Caco-2 (cell line): ENCODE measurements around the gene KLF6. TPM values are rescaled to one million over a fixed set of nuclear protein-coding genes. Genes with fewer than 3 reads are reported as not detected.

ENCODE experiments used
- BruUV-seq: library from RNA; stranded (reverse); fragments of 400-500 nt; replicated peaks from 2 replicates; lab custom pipeline; 2021; lab: Mats Ljungman, UMichigan
- CTCF ChIA-PET: fragments of 300-600 bp; sonication (Branson Sonifier 250); formaldehyde crosslinking; loops from one replicate; lab custom pipeline; 2022; ENCODE audit warnings: antibody characterized with exemption; lab: Charles Lee
- POLR2A ChIA-PET: fragments of 300-600 bp; sonication (Branson Sonifier 250); formaldehyde crosslinking; loops from one replicate; lab custom pipeline; 2022; ENCODE audit warnings: antibody characterized with exemption; lab: Charles Lee
- DNase-seq, 2 experiments: peaks; one replicate each; pipeline versions ENCODE4 v3.0.0 to v3.0.0-alpha.2; 2020 to 2022
- H3K27me3 ChIP-seq: replicated peaks from 2 replicates; pipeline ENCODE4 v1.6.0; 2011; ENCODE audit warnings: low read length; ENCODE audit not compliant: control insufficient read depth, insufficient read depth
- H3K36me3 ChIP-seq: 2 replicates; pipeline ENCODE4 v1.5.1; 2011; ENCODE audit warnings: low read length; ENCODE audit not compliant: control insufficient read depth, insufficient read depth
- H3K4me1 ChIP-seq: fragments of 250-450 bp; sonication (Bioruptor Pico); 2 replicates; pipeline ENCODE4 v1.5.1; 2020; ENCODE audit warnings: mild to moderate bottlenecking
- H3K4me3 ChIP-seq: 2 replicates; pipeline ENCODE4 v1.5.1; 2011; ENCODE audit warnings: low read depth, mild to moderate bottlenecking, control low read depth, low read length
- H3K9me3 ChIP-seq: fragments of 250-450 bp; sonication (Bioruptor Pico); 2 replicates; pipeline ENCODE4 v1.5.1; 2020; ENCODE audit warnings: mild to moderate bottlenecking, moderate library complexity
- H3K27ac Mint-ChIP-seq: one replicate; pipeline ENCODE4 v1.8.0; 2022; ENCODE audit warnings: mixed read lengths; ENCODE audit not compliant: unreplicated experiment
- H3K27me3 Mint-ChIP-seq: one replicate; pipeline ENCODE4 v1.8.0; 2022; ENCODE audit warnings: mixed read lengths; ENCODE audit not compliant: insufficient read depth, unreplicated experiment
- H3K36me3 Mint-ChIP-seq: one replicate; pipeline ENCODE4 v1.8.0; 2022; ENCODE audit warnings: mild to moderate bottlenecking, mixed read lengths; ENCODE audit not compliant: insufficient read depth, unreplicated experiment
- H3K4me1 Mint-ChIP-seq: one replicate; pipeline ENCODE4 v1.8.0; 2022; ENCODE audit warnings: low read depth, mixed read lengths; ENCODE audit not compliant: unreplicated experiment
- H3K4me3 Mint-ChIP-seq: one replicate; pipeline ENCODE4 v1.8.0; 2022; ENCODE audit warnings: mild to moderate bottlenecking, moderate library complexity, mixed read lengths; ENCODE audit not compliant: unreplicated experiment
- H3K9me3 Mint-ChIP-seq: one replicate; pipeline ENCODE4 v1.8.0; 2022; ENCODE audit warnings: mixed read lengths; ENCODE audit not compliant: unreplicated experiment
- intact Hi-C: fragments of 100-400 bp; cut with micrococcal nuclease; formaldehyde crosslinking; loops from one replicate; pipeline ENCODE4 v1.10.0; 2022; ENCODE audit not compliant: unreplicated experiment
- total RNA-seq: library from RNA; stranded (reverse); gene quantifications from 2 replicates; pipeline ENCODE4 v1.2.3, GENCODE V29; 2022
- TF ChIP-seq, protein P1 (sequence below), 2 experiments: fragments of 200-600 bp in 1 of 2; IDR thresholded peaks; 1 replicate in 1 of 2; 2 replicates in 1 of 2; pipeline versions ENCODE4 v1.5.1 to v1.8.0; 2011 to 2022; ENCODE audit warnings: antibody characterized with exemption in 1 of 2, control low read depth in 1 of 2, inconsistent platforms in 1 of 2, low read depth in 1 of 2, low read length in 1 of 2, mild to moderate bottlenecking in 1 of 2, moderate library complexity in 1 of 2; ENCODE audit not compliant: insufficient read depth in 1 of 2, severe bottlenecking in 1 of 2, unreplicated experiment in 1 of 2

The KLF6 gene
- total RNA-seq, 1 experiment from 2014 or later = 84.5 TPM

DNA sequence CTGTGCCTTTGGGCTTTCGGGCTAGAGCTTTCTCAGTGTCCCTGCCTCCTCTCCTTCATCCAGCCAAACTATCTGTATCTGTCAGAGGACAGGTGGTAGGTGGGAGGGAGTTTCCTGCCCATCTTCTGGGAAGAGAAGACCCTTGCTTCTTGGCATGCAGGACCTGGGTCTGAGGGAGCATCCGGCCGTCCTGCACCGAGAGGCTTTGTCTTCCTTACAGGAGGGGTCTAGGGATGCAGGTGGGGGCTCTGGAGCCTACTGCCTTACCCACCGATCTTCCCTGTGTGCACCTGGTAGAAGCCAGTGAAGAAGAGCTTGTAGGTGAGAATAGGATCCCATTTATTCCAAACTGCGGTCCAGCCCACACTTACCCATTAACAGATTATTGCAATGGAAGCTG is 5.8 kb upstream of the KLF6 start:
- BruUV-seq = no TSS peak
- H3K36me3 ChIP-seq = no peaks in the 10 kb centered on the region
- H3K4me1 ChIP-seq = peaks cover 19% of the 10 kb centered on the region
- H3K36me3 Mint-ChIP-seq = peaks cover 10% of the 10 kb centered on the region
- peaks cover 7% of the 10 kb centered on the region; the same call in 1 of the 2 replicates for H3K9me3 ChIP-seq
- no peak overlapping the region for H3K27ac Mint-ChIP-seq
- CTCF ChIA-PET = no interaction called here
- H3K9me3 Mint-ChIP-seq = peaks cover 23% of the 10 kb centered on the region
- no peak for DNase-seq
- intact Hi-C loops = no loop called here
- H3K27me3 Mint-ChIP-seq = no peaks in the 10 kb centered on the region
- peaks cover 22% of the 10 kb centered on the region for H3K4me1 Mint-ChIP-seq
- no peaks in the 10 kb centered on the region for H3K27me3 ChIP-seq
- POLR2A ChIA-PET = no interaction called here
- H3K4me3 Mint-ChIP-seq = no peak overlapping the region
- no peak overlapping the region for H3K4me3 ChIP-seq
- TF ChIP-seq, protein P1, sequence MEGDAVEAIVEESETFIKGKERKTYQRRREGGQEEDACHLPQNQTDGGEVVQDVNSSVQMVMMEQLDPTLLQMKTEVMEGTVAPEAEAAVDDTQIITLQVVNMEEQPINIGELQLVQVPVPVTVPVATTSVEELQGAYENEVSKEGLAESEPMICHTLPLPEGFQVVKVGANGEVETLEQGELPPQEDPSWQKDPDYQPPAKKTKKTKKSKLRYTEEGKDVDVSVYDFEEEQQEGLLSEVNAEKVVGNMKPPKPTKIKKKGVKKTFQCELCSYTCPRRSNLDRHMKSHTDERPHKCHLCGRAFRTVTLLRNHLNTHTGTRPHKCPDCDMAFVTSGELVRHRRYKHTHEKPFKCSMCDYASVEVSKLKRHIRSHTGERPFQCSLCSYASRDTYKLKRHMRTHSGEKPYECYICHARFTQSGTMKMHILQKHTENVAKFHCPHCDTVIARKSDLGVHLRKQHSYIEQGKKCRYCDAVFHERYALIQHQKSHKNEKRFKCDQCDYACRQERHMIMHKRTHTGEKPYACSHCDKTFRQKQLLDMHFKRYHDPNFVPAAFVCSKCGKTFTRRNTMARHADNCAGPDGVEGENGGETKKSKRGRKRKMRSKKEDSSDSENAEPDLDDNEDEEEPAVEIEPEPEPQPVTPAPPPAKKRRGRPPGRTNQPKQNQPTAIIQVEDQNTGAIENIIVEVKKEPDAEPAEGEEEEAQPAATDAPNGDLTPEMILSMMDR (IDR thresholded peaks at IDR 0.05; ENCODE audit: insufficient read depth in 1 of 2, low read depth in 1 of 2, low read length in 1 of 2, severe bottlenecking in 1 of 2, unreplicated experiment in 1 of 2) = no peak

DNA sequence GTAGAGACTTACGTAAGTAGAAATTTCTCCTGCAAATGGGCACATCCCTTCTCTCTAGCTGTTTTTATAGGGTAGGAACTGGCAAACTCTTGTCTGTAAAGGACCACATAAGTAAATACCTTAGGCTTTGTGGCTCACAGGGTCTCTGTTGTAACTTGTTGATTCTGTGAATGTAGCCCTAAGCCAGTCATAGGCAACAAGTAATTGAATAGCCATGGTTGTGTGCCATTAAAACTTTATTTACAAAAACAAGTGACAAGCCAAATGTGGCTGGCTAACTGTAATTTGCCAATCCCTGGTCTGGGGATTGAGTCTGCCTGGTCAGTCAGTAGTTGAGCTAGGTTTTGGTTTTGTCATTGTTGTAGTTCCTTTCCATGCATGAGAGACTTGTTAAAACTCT is 5.3 kb upstream of the KLF6 start:
- Histone ChIP-seq H3K4me1 (peaks cover 20% of the 10 kb centered on the region), H3K4me3 (no peak overlapping the region), H3K27me3 (no peaks in the 10 kb centered on the region), H3K9me3 (peaks cover 7% of the 10 kb centered on the region; the same call in 1 of the 2 replicates), H3K36me3 (no peaks in the 10 kb centered on the region)
- H3K4me3 Mint-ChIP-seq = no peak overlapping the region
- ChIA-PET POLR2A (no interaction called here), CTCF (no interaction called here)
- BruUV-seq = no TSS peak
- peaks cover 16% of the 10 kb centered on the region for H3K36me3 Mint-ChIP-seq
- TF ChIP-seq, protein P1 (IDR thresholded peaks at IDR 0.05; ENCODE audit: insufficient read depth in 1 of 2, low read depth in 1 of 2, low read length in 1 of 2, severe bottlenecking in 1 of 2, unreplicated experiment in 1 of 2) = no peak
- H3K9me3 Mint-ChIP-seq = peaks cover 23% of the 10 kb centered on the region
- intact Hi-C loops = no loop called here
- no peak for DNase-seq
- H3K27me3 Mint-ChIP-seq = no peaks in the 10 kb centered on the region
- no peak overlapping the region for H3K27ac Mint-ChIP-seq
- peaks cover 22% of the 10 kb centered on the region for H3K4me1 Mint-ChIP-seq

DNA sequence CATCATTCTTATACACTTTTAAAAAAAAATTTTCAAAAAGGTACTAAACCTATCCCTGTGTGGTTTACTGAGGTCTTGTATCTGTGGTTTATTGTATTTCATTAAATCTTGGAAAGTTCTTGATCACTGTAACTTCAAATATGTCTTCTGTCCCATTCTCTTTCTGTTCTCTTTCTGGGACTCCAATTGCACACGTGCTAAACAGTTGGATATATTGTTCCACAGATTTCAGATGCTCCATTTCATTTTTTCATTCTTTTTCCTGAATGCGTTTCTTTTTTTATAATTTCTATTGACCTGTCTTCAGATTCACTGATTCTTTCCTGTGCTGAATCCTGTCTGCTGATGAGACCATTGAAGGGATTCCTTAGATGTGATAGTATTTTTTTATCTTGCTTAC is 4.6 kb upstream of the KLF6 start:
- Mint-ChIP-seq H3K4me1 (peaks cover 22% of the 10 kb centered on the region), H3K9me3 (peaks cover 23% of the 10 kb centered on the region), H3K36me3 (peaks cover 22% of the 10 kb centered on the region), H3K27me3 (no peaks in the 10 kb centered on the region), H3K4me3 (no peak overlapping the region), H3K27ac (no peak overlapping the region)
- no TSS peak for BruUV-seq
- Histone ChIP-seq H3K27me3 (no peaks in the 10 kb centered on the region), H3K36me3 (no peaks in the 10 kb centered on the region), H3K4me1 (peaks cover 20% of the 10 kb centered on the region), H3K9me3 (peaks cover 7% of the 10 kb centered on the region; the same call in 1 of the 2 replicates), H3K4me3 (no peak overlapping the region)
- ChIA-PET CTCF (interaction anchor here (0.6 kb wide), 1 partner anchor 20 kb away, joined by 6 read pairs; no protein-coding TSS in a partner anchor), POLR2A (no interaction called here)
- TF ChIP-seq, protein P1 (IDR thresholded peaks at IDR 0.05; ENCODE audit: insufficient read depth in 1 of 2, low read depth in 1 of 2, low read length in 1 of 2, severe bottlenecking in 1 of 2, unreplicated experiment in 1 of 2) = no peak
- no peak for DNase-seq
- intact Hi-C loops = loop anchor here (5.0 to 10.0 kb wide), 2 partner anchors 305 to 592 kb away; no protein-coding TSS in a partner anchor
